HG03039 (cell line): ENCODE measurements around the gene TSNAX.

Source experiments
- ATAC-seq: cut with Tn5 transposase; IDR thresholded peaks from one replicate; pipeline ENCODE4 v1.9.1; 2021; ENCODE audit warnings: mild to moderate bottlenecking, moderate library complexity; ENCODE audit not compliant: unreplicated experiment

Gene TSNAX

DNA sequence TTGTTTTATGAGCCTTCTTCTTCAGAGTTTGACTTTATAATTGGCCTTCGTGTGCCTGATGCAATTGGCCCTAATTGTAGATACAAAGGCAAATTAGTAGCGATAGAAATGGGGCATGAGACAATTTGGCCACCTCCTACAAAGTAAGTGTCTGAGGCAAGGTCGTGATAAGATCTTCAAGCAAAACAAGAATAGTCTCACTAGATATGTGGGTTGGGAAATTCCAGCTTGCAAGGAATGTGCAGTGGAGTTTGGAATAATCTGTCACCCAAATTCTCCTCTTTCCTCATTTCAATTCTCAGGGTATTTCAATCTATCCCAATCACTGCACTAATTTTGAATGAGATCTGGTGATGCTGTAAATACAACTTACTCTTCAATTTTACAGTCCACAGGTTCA lies 11.4 kb upstream of the TSNAX start:
- ATAC-seq = no peak

DNA sequence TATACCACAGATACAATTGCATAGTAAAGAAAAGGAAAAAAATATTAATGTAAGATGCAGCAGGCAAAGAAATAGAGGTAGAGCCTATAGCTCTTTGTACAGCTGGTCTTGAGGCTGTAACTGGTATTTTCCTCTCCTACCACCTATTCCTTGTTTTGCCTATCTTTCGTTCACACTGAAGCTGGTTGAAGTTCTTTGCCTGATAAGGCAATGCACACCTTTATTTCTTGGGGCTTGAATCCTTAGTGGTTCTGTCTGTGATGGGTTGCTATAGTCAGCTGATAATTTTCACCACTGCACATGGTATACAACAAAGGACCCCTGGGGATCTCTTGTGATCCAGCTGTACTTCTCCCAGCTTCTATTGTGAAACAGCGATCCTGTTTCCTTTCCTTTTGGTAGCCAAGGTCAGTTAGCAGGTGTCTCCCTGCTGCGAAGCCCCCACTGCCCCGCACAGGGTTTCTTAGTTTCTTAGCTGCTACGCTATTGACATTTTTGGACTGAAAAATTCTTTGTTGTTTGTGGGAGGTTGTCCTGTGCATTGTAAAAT lies 9.9 kb upstream of the TSNAX start:
- no peak for ATAC-seq

DNA sequence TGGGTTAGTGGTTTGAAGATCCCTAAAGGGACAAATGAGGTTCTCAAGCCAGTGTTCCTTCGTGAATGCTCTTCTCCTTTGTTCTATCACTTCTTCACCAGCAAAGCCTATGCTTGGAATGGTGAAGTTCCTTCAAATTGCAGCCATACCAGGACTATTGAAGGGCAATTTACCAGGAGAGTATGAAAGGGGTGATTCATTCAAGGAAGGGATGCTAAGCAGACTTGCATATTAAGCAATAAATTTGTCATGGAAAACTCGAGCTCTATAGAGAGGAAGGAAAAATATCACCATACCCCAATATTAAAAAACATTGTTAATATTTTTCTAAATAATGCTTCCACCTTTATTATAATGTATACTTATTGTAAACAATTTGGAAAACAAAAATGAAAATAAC lies 9.3 kb upstream of the TSNAX start:
- no peak for ATAC-seq

DNA sequence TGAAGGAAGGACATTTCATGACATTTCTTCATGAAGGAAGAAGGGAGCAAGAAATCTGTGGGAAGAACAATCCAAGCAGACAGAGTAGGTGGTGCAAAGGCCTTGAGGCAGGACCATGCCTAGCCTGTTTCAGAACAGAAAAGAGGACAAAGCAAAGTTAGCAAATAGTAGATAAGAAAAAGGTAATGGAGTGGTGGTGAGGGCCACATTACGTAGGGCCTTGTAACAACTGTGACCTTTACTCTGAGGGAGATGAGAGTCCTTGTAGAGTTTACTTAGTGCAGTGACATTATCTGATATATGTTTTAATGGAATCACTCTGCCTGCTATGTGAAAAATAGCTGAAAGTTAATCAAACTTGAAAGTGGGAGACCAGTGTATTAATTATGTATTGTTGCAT lies 6.4 kb upstream of the TSNAX start:
- no peak for ATAC-seq

DNA sequence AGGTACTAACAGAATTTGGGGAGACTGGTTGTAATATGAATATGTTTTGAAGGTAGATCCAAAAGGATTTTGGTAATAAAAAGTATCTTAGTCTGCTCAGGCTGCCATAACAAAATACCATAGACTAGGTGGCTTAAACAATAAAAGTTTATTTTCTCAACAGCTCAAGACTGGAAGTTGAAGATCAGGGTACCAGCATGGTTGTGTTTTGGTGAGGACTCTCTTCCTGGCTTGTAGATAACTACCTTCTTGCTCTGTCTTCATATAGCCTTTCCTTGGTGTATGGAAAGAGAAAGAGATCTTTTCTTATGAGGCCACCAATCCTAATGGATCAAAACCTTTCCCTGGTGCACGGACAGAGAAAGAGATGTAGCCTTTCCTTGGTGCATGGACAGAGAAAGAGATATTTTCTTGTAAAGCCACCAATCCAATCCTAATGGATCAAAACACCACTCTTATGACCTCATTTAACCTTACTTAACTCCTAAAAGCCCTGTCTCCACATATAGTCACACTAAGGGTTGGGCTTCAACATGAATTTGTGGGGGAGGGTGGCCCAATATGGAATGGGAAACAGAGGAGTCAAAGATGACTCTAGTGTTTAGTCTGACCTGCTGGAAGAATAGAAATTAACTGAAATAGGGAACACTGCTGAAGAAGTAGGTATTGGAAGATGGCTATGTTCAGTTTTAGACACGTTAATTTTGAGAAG lies 5.4 kb upstream of the TSNAX start:
- ATAC-seq = no peak

DNA sequence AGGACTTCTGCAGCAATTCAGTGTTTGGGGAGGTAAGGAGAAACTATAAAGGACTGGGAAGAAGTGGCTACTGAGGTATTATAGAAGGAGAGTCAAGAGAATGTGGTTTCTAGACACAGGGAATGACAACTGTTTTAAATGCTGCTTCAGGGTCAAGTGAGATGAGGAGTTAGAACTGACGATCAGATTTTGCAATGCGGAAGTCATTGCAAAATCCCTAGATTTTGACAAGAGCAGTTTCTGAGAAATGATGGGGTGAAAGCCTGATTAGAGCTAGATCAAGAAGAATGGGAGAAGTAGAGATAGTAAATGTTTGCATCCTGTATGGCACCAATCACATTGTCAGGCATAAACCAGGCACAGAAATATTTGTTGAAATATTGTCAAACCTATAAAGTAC lies 4.7 kb upstream of the TSNAX start:
- no peak for ATAC-seq

DNA sequence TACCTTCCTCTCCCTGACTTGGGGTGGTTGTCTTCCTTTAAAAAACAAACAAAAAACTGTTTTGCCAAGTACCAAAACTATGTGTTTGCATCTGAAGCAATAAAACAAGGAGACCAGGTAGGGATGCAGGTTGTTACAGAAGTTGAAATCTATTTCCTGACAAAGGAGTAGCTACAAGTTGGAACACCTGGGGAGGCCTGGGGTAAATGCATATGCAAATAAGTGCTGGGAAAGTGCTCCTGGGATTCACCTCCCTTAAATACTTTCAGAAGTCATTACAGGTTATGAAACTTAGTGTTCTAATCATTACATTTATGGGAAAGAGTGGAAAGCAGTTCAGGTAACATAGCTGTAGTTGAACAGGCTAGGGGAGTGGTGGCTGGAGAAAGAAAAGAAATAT lies 1.9 kb upstream of the TSNAX start:
- ATAC-seq = no peak

DNA sequence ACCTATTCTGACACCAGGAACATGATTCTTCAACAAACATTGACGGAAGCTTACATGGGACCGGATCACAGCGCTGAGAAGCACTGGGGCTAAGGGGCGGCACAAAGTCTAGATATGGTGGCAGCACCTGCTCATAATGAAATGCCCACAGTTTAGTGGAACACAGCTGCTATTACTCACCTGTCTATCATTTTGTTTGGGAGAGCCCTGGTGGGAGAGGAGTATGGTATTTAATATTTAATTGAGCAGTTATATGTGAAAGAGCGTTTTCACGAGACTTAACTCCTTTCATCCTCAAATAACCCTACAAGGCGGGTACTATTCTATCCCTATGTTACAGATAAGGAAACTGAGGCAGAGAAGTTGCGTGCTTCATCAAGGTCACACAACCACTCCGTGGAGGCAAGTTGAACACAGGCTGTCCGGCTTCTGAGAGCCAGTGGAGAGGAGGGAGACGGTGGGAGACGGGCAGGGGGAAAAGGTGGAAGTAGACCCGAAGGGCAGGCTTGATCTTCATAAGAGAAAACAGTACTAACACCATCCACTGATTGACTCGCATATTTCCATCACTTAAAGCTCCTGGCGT lies 790 bp upstream of the TSNAX start:
- peak; percentile 9 for ATAC-seq

DNA sequence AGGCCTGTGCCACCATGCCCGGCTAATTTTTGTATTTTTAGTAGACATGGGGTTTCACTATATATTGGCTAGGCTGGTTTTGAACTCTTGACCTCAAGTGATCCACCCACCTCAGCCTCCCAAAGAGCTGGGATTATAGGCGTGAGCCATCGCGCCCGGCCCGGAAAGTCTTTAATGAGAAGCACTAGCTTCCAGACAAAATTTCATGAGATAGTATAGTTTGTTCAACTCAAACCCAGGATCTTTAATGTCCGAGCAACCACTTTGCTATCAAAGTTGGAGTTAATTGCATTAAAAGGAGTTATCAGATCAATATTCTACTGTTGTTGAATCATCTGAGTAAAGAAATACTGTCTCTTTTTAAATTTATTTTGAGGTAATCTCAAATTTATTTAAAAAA lies 4.8 kb downstream of the TSNAX start:
- no peak for ATAC-seq

DNA sequence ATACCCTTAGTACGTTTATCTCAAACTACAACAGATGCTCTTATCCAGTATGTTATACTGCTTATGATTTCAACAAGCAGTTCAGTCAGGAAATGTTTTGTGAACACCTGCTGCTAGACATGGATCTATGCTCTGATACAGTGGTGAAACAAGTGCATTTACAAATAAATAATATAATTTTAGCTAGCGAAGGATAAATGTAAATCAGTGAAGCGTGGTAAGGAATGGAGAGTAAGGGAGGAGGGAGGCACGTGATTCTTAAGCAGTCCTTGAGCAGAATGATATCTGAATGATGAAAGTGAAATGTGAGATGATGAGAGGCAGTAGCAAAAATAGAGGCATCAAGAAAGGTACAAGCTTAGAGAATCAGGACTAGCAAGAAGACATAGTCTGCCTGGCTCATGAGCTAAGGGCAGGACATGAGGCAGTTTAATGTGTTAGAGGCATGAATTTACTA lies 6.3 kb downstream of the TSNAX start:
- ATAC-seq = no peak

DNA sequence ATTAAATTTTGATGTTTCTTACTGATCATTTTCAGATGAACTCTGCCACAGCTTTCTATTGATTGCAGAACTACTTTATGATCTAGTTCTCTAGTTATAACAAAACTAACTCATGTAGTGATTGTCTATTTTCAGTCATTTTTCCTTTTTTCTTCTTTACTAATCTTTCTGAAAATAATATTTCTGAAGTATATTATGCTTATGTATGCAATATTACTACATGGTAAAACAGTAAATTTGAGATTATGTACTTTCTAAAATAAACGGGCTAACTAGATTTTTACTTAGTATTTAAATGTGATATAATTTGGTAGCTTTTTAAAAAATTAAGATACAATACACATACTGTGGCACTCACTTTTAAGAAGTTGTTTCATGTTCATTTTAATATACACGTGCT lies 7.6 kb downstream of the TSNAX start:
- no peak for ATAC-seq

DNA sequence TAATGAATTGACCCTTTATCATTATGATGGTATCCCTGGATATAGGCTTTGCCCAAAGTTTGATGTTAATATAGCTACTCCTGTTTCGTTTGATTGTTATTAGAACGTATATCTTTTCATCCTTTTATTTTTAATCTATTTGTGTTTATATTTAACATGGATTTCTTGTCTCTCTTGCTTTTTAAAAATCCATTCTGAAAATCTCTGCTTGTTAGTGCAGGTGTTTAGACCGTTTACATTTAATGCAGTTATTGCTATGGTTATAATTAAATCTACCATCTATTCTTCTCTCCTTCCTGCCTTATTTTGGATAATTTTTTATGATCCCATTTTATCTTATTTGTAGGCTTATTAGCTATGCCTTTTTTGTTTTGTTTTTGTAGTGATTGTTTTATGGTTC lies 12.4 kb downstream of the TSNAX start:
- ATAC-seq = no peak

DNA sequence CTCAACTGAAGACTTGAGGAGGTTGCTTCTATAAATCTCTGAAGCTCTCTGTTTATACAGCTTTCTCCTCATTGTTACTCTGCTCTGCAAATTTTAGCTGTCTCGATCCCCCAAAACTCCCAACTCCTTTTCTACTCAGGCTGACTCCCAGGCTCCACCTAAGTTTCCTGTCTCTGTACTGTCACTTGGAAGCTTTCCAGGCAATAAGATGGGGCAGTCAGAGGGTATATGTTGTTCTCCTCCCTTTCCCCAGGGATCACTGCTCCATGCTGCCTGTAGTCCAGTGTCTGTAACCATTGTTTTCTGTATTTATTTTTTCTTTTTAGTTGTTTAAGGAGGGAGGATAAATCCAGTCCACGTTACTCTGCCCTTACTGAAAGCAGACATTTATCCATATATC lies 13.4 kb downstream of the TSNAX start:
- no peak for ATAC-seq

DNA sequence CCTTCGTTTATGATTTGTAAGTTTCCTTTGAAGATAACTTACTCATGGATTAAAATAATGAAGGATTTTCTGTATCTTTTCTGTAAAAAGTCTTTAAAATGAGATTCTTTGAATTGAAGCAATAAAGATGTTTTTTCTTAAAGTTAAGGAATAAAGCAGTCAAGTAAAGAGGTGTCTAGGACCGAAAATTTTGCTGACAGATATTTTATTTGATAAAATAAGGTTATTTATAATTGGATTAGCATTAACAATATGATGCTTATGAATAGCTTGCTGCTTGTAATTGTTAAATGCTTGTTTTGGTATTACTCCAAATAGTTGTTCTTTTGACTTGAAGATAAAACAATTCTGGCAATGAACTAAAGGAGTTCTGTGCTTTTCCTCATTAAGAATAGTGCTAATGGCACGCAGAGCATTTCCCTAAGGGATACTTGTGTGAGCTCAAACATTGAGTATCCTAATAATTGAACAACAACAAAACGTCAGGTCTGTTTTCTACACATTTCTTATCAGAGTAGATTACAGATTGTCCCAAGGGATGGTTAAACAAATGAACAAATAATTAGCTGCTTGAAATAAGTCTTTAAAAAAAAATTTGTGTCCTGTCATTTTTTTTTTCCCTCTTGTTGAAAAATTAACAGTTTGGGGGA lies 16.6 kb downstream of the TSNAX start:
- no peak for ATAC-seq

DNA sequence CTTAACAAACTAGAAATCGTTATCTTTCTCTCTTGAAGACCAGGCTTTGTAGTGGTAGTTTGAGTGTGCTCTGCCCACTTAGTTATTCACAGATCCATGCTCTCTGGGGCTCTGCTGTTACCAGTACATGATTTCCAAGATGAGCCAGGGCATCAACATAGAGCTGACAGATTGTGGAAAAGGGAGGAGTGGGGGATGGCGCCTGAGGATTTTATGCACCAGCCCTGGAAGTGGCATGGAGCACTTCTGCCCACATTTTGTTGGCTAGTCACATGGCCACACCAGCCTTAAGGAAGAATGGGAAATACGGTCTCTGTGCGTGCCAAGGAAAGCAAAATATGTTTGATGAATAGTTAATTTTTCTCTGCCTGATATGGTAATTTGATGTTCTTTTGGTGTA lies 18.2 kb downstream of the TSNAX start:
- ATAC-seq = no peak

DNA sequence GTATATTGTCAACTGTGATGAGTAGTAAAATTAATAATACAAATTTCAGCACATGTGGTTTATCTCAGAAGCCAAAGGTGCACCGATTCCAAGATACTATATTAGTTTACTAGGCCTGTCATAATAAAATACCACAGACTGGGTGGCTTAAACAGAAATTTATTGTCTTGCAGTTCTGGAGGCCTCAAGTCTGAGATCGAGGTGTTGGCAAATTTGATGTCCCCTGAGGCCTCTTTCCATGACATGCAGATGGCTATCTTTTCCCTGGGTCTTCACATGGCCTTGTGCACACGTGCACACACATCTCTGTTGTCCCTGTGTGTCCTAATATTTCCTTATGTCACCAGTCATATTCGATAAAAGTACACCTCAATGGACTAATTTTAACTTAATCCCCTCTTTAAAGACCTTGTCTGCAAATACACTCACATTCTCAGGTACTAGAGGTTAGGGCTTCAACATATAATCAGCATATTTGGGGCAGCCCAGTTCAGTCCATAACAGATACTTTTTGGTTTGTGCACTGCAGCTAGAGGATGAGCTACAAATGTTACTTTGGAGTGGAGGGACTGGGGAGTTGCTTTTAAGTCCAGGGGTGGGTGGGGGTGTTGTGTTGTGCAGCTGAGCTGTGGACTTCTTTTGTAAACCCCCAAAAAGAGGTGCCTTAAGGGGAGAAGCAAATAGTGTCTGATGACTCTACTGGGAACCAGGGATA lies 21.4 kb downstream of the TSNAX start:
- ATAC-seq = no peak

DNA sequence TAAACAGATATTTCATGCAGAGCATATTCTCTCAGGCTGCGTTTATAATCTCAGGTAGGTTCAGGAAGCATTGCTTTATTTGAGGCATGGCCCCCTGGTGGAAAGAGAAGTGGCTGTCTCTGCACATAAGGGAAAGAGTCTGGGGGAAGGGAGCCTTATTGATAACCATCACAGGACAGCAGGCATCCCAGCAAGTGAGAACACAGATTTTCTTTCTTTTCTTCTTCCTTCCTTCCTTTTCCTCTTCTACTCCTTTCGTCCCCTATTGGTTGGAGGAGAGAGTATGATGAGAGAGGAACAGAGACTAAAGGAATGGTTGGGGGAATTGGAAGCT lies 21.9 kb downstream of the TSNAX start:
- no peak for ATAC-seq

DNA sequence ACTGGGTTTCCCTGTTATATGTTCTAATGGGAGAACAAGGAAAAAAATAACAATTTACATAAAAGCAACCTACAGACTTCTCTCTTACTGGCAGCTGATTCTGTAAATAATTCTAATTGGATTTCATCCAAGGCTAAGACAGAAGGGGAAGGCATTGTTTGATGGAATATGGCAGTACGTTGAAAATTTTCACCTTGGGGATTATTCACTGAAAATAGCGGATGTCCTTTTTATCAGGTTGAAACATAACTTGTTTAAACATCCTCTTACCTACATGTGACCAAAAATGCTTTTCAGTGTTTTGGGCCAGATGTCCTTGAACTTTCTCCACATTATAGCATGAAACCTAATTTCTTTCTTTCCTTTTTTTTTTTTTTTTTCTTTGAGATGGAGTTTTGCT lies 24.9 kb downstream of the TSNAX start:
- no peak for ATAC-seq

DNA sequence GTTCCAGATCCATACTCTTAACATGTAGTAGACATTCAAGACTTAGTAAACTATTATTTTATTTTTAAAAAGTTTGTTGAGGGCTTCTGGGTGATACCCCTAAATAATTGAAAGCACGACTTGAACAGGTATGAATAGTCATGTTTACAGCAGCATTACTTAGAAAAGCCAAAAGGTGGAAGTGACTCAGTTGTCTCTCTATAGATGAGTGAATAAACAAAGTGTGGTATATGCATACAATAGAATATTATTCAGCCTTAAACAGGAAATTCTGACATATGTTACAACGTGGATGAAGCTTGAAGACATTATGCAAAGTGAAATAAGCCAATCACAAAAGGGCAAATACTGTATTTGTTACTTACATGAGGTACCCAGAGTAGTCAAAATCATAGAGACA lies 26.5 kb downstream of the TSNAX start:
- ATAC-seq = no peak

DNA sequence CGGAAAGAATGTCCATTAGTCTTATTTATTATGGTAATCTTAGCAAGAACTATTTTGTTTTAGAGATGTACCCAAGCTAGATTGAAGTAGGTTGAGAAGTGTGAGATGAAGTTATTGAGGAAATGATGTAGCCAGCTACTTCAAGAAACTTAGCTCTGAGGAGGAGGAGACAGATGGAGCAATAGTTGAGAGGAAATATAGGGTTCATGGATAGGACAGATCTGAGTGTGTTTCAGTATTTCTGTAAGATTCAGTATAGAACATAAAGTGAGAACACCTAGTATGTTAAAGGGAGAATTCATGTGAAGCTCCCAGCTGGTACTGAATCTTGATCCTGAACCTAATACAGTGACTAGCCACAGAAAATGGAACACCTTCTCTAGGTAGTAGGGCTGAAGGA lies 28.9 kb downstream of the TSNAX start:
- ATAC-seq = no peak

DNA sequence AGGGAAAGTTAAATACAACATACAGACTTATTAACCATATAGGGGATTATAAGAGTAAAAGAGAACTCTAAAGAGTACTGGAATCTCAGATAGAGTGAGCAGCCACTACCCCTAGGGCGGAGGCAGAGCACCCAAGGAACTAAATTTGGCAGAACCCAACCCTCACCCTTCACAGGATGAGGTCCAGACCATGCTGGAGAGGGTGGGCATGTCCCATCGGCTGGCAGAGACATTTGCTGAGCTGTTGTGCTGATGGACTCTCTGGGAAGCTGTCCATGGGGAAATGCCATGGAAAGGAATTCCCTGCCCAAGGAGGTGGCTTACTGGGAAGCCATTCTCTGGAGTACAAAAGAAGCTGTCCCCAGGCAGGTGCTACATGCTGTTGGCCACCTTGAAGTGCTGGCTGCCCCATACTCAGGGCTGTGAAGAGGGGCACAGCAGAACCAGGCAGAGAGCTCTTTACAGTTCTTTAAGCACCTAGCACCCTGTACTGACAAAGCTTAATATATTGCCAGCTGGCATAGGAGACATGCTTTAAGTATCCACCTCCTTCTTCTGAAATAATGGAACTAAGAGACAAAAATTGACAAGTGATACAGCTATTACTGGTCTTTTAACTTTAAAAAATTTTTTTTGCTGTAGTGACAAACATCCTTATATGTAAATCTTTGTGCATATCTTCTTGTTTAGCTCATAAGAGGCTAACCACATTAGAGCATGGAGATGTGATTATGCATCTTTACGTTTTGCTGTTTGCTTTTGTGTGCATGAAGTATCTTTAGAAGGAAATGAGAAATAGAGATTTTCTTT lies 29.6 kb downstream of the TSNAX start:
- no peak for ATAC-seq
